H1 (cell line): ENCODE results near the gene ADAMTS13. TPM values are rescaled to one million over a fixed set of nuclear protein-coding genes. Genes with fewer than 3 reads are reported as not detected.

Experiments
- CTCF ChIA-PET: fragments of 300-600 bp; sonication (Branson Sonifier 250); formaldehyde crosslinking; loops from one replicate; lab custom pipeline; 2021; ENCODE audit not compliant: partially characterized antibody; lab: Charles Lee
- POLR2A ChIA-PET: fragments of 300-600 bp; sonication (Branson Sonifier 250); formaldehyde crosslinking; loops from one replicate; lab custom pipeline; 2021; ENCODE audit warnings: inconsistent platforms; ENCODE audit not compliant: partially characterized antibody; lab: Charles Lee
- DNase-seq, 2 experiments: peaks; one replicate each; pipeline versions ENCODE4 v3.0.0 to v3.0.0-alpha.2; 2010 to 2022; ENCODE audit warnings: low spot score in 2 of 2, low read depth in 1 of 2, mixed read lengths in 1 of 2
- FAIRE-seq: peaks from 2 replicates; lab custom pipeline; 2011; peaks lifted over from hg19 to GRCh38; lab: Jason Lieb, UNC
- H2AFZ ChIP-seq: 2 replicates; pipeline ENCODE4 v1.8.1; 2012; ENCODE audit warnings: low read length, inconsistent platforms
- H2AK5ac ChIP-seq: 2 replicates; pipeline ENCODE4 v1.6.1; 2013; ENCODE audit warnings: low read depth, low read length
- H2BK120ac ChIP-seq: replicated peaks from 2 replicates; pipeline ENCODE3; 2013; ENCODE audit warnings: low read depth, low read length, inconsistent platforms
- H2BK12ac ChIP-seq: 2 replicates; pipeline ENCODE4 v1.6.1; 2013; ENCODE audit warnings: low read depth, low read length
- H2BK15ac ChIP-seq: 2 replicates; pipeline ENCODE4 v1.6.1; 2013; ENCODE audit warnings: low read length
- H2BK20ac ChIP-seq: 2 replicates; pipeline ENCODE4 v1.6.1; 2013; ENCODE audit warnings: low read length
- H2BK5ac ChIP-seq: 2 replicates; pipeline ENCODE4 v1.6.1; 2013; ENCODE audit warnings: low read depth, low read length
- H3K14ac ChIP-seq: 2 replicates; pipeline ENCODE4 v1.6.1; 2013; ENCODE audit warnings: inconsistent platforms; ENCODE audit not compliant: insufficient read length
- H3K18ac ChIP-seq: 2 replicates; pipeline ENCODE4 v1.6.1; 2013; ENCODE audit warnings: low read length; ENCODE audit errors: extremely low read depth
- H3K23ac ChIP-seq: 2 replicates; pipeline ENCODE4 v1.6.1; 2013; ENCODE audit warnings: inconsistent platforms; ENCODE audit not compliant: insufficient read length
- H3K23me2 ChIP-seq: 2 replicates; pipeline ENCODE4 v1.6.1; 2013; ENCODE audit warnings: low read depth, low read length
- H3K27ac ChIP-seq: 2 replicates; pipeline ENCODE4 v1.6.1; 2011; ENCODE audit warnings: low read depth, low read length, inconsistent platforms
- H3K27me3 ChIP-seq, 4 experiments: replicated peaks in 1 of 4; 1 replicate in 1 of 4; 2 replicates in 3 of 4; pipeline versions ENCODE4 v1.6.1 to v1.8.1; 2011 to 2013; ENCODE audit warnings: low read length in 3 of 4, mild to moderate bottlenecking in 3 of 4, inconsistent platforms in 2 of 4, mixed read lengths in 2 of 4, moderate library complexity in 1 of 4; ENCODE audit not compliant: control insufficient read depth in 3 of 4, insufficient read depth in 3 of 4; ENCODE audit errors: extremely low read depth in 1 of 4
- H3K36me3 ChIP-seq, 4 experiments: 2 replicates each; pipeline versions ENCODE4 v1.6.1 to v1.8.1; 2011 to 2013; ENCODE audit warnings: mild to moderate bottlenecking in 4 of 4, low read length in 3 of 4, moderate library complexity in 2 of 4, control low read depth in 1 of 4, inconsistent platforms in 1 of 4; ENCODE audit not compliant: insufficient read depth in 4 of 4, control insufficient read depth in 2 of 4
- H3K4ac ChIP-seq: replicated peaks from 2 replicates; pipeline ENCODE3; 2013; ENCODE audit warnings: low read length, low read depth, mixed read lengths, inconsistent platforms; ENCODE audit not compliant: insufficient read length
- H3K4me1 ChIP-seq, 4 experiments: replicated peaks in 1 of 4; 1 replicate in 1 of 4; 2 replicates in 3 of 4; pipeline versions ENCODE4 v1.6.1 to v1.8.1; 2011 to 2013; ENCODE audit warnings: low read length in 3 of 4, inconsistent platforms in 2 of 4, mixed read lengths in 1 of 4; ENCODE audit not compliant: insufficient read depth in 4 of 4, control insufficient read depth in 3 of 4
- H3K4me2 ChIP-seq, 2 experiments: 2 replicates each; pipeline versions ENCODE4 v1.6.1 to v1.8.1; 2011 to 2013; ENCODE audit warnings: low read depth in 2 of 2, low read length in 2 of 2, control low read depth in 1 of 2, inconsistent platforms in 1 of 2, mild to moderate bottlenecking in 1 of 2; ENCODE audit not compliant: insufficient read depth in 1 of 2
- H3K4me3 ChIP-seq, 4 experiments: fragments of 200-600, 300-600 bp in 1 of 4; sonication (generic), shearing (Covaris generic), sonication (Bioruptor Twin) in 1 of 4; 2 replicates each; pipeline versions ENCODE4 v1.5.1 to v1.8.1; 2011 to 2016; ENCODE audit warnings: low read length in 4 of 4, low read depth in 3 of 4, control low read depth in 2 of 4, inconsistent platforms in 2 of 4, mild to moderate bottlenecking in 2 of 4, mixed read lengths in 1 of 4, moderate library complexity in 1 of 4; ENCODE audit not compliant: insufficient read depth in 2 of 4; ENCODE audit errors: extremely low read depth in 1 of 4
- H3K56ac ChIP-seq: replicated peaks from 2 replicates; pipeline ENCODE3; 2013; ENCODE audit warnings: low read depth, mild to moderate bottlenecking, mixed read lengths, low read length, inconsistent platforms; ENCODE audit not compliant: insufficient read length
- H3K79me1 ChIP-seq: 2 replicates; pipeline ENCODE4 v1.6.1; 2013; ENCODE audit warnings: low read depth, low read length, control low read depth
- H3K79me2 ChIP-seq, 2 experiments: 2 replicates each; pipeline versions ENCODE4 v1.6.1 to v1.8.1; 2012 to 2013; ENCODE audit warnings: low read length in 2 of 2, mild to moderate bottlenecking in 2 of 2, inconsistent platforms in 1 of 2; ENCODE audit not compliant: insufficient read depth in 2 of 2, control insufficient read depth in 1 of 2
- H3K9ac ChIP-seq, 4 experiments: replicated peaks in 1 of 4; 1 replicate in 1 of 4; 2 replicates in 3 of 4; pipeline versions ENCODE4 v1.6.1 to v1.8.1; 2011 to 2013; ENCODE audit warnings: low read depth in 3 of 4, low read length in 3 of 4, control low read depth in 2 of 4, mild to moderate bottlenecking in 2 of 4, moderate library complexity in 2 of 4, inconsistent platforms in 1 of 4; ENCODE audit errors: extremely low read depth in 1 of 4
- H3K9me3 ChIP-seq, 2 experiments: 2 replicates each; pipeline versions ENCODE4 v1.6.1 to v1.8.1; 2012 to 2013; ENCODE audit warnings: mild to moderate bottlenecking in 2 of 2, moderate library complexity in 2 of 2, control low read depth in 1 of 2, inconsistent platforms in 1 of 2, low read depth in 1 of 2, low read length in 1 of 2, mixed read lengths in 1 of 2; ENCODE audit not compliant: insufficient read depth in 2 of 2
- H4K20me1 ChIP-seq, 2 experiments: replicated peaks in 1 of 2; 2 replicates each; pipeline versions ENCODE3 to v1.8.1; 2011 to 2013; ENCODE audit warnings: inconsistent platforms in 2 of 2, low read length in 2 of 2, mild to moderate bottlenecking in 1 of 2; ENCODE audit not compliant: insufficient read depth in 2 of 2, control insufficient read depth in 1 of 2
- H4K5ac ChIP-seq: 2 replicates; pipeline ENCODE4 v1.6.1; 2013; ENCODE audit warnings: low read length, low read depth, mixed read lengths, inconsistent platforms; ENCODE audit not compliant: insufficient read length
- H4K8ac ChIP-seq: 2 replicates; pipeline ENCODE4 v1.8.0; 2013; ENCODE audit warnings: mild to moderate bottlenecking, moderate library complexity, low read length, inconsistent platforms; ENCODE audit not compliant: insufficient read depth; ENCODE audit errors: extremely low read depth
- H4K91ac ChIP-seq: replicated peaks from 2 replicates; pipeline ENCODE3; 2013; ENCODE audit warnings: low read length, mixed read lengths, inconsistent platforms; ENCODE audit not compliant: insufficient read length
- BCL11A ChIP-seq, 2 experiments: IDR thresholded peaks; one replicate each; pipeline ENCODE4 v1.6.1; 2011; ENCODE audit warnings: low read depth in 2 of 2, low read length in 2 of 2, mild to moderate bottlenecking in 2 of 2
- CEBPB ChIP-seq: IDR thresholded peaks from 2 replicates; pipeline ENCODE4 v1.6.1; 2012; ENCODE audit warnings: low read depth, low read length
- EP300 ChIP-seq, 2 experiments: IDR thresholded peaks; 1 replicate in 1 of 2; 2 replicates in 1 of 2; pipeline ENCODE4 v1.6.1; 2011 to 2012; ENCODE audit warnings: low read depth in 2 of 2, low read length in 2 of 2, mild to moderate bottlenecking in 2 of 2, borderline replicate concordance in 1 of 2, inconsistent platforms in 1 of 2, moderate library complexity in 1 of 2
- JUND ChIP-seq: IDR thresholded peaks from 2 replicates; pipeline ENCODE4 v1.6.1; 2011; ENCODE audit warnings: mild to moderate bottlenecking, improper control_type of control experiment, low read length
- KDM1A ChIP-seq: fragments of 200-600, 300-600 bp; sonication (generic); IDR thresholded peaks from 2 replicates; pipeline ENCODE4 v1.7.1; 2016; ENCODE audit warnings: mild to moderate bottlenecking, low read length, borderline replicate concordance
- KDM5A ChIP-seq: fragments of 200-600 bp; IDR thresholded peaks from 2 replicates; pipeline ENCODE4 v1.7.1; 2012; ENCODE audit warnings: mild to moderate bottlenecking, low read length, inconsistent platforms, mixed read lengths
- MAFK ChIP-seq: IDR thresholded peaks from 2 replicates; pipeline ENCODE4 v1.6.1; 2012; ENCODE audit warnings: low read depth, mild to moderate bottlenecking, improper control_type of control experiment, low read length
- POU5F1 ChIP-seq: IDR thresholded peaks from 2 replicates; pipeline ENCODE4 v1.6.1; 2011; ENCODE audit warnings: low read depth, mild to moderate bottlenecking, low read length, moderate library complexity
- RBBP5 ChIP-seq: IDR thresholded peaks from 2 replicates; pipeline ENCODE4 v1.7.1; 2012; ENCODE audit warnings: low read depth, mild to moderate bottlenecking, inconsistent platforms, low read length, moderate library complexity, borderline replicate concordance
- SIRT6 ChIP-seq: IDR thresholded peaks from one replicate; pipeline ENCODE4 v1.7.1; 2012; ENCODE audit warnings: low read length, inconsistent platforms
- SP1 ChIP-seq: IDR thresholded peaks from 2 replicates; pipeline ENCODE4 v1.6.1; 2011; ENCODE audit warnings: low read depth, low read length
- TBP ChIP-seq: IDR thresholded peaks from 2 replicates; pipeline ENCODE4 v1.6.1; 2011; ENCODE audit warnings: low read depth, low read length, improper control_type of control experiment
- TCF12 ChIP-seq: IDR thresholded peaks from 2 replicates; pipeline ENCODE4 v1.6.1; 2011; ENCODE audit warnings: low read depth, mild to moderate bottlenecking, low read length
- WGBS, 2 experiments: shearing (Covaris generic) in 1 of 2; methylation state at CpG; one replicate each; pipeline versions ENCODE4 v1.1.6 to v1.1.7; 2013 to 2015; ENCODE audit warnings: low lambda C conversion rate in 2 of 2, mixed read lengths in 2 of 2, inconsistent platforms in 1 of 2, low coverage in 1 of 2, missing lambda C conversion rate in 1 of 2; ENCODE audit not compliant: insufficient replicate concordance in 2 of 2, insufficient coverage in 1 of 2, insufficient read length in 1 of 2; ENCODE audit errors: extremely low coverage in 1 of 2, missing lambda C conversion rate in 1 of 2; 5-methylcytosine and 5-hydroxymethylcytosine counted together
- polyA plus RNA-seq, 7 experiments: library from polyadenylated mRNA; depleted of rRNA in 3 of 7; stranded (reverse) in 5 of 7; unstranded in 2 of 7; fragments of >200 nt in 5 of 7; fragments of 200-250 nt in 2 of 7; gene quantifications; 1 replicate in 5 of 7; 2 replicates in 1 of 7; 4 replicates in 1 of 7; pipeline versions ENCODE4 v1.2.1 to v1.2.3, GENCODE V29; 2011 to 2013; ENCODE audit warnings: missing spikeins in 2 of 7, mixed read lengths in 2 of 7
- total RNA-seq: library from RNA; stranded (reverse); fragmentation: NEBNext Ultra II Directional; extraction: Animal tissue kit (Norgen Biotek cat#: 25700); gene quantifications from 2 replicates; pipeline ENCODE4 v1.2.1, GENCODE V29; 2021

ADAMTS13 gene
- total and polyA plus RNA-seq, 2 of the 8 experiments (the other 6 are each of a cell fraction or from before 2014, with no cell fraction given): 4.4 to 5.8 TPM

DNA sequence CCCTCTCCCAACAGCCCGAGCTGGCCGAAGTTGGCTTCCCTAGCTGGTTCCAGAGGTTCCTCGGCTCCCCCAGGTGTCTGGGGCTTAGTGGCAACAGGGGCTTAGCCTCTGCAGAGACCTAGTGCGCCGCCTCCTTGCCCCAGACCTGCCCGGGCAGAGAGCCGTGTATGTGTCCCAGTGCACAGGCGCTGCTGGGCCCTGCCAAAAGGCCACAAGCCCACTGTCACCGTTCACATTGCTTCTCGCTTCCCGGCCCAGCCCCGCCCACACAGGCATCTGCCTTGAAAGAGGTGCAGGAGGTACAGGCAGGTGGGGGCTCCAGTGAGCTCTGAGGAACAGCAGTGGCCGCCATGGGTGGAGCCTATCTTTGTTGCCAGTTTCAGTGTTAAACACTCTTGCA, 35.1 kb downstream of the ADAMTS13 start:
- Histone ChIP-seq H3K4ac (no peak overlapping the region), H3K23me2 (peaks cover 7% of the 10 kb centered on the region; the same call in 1 of the 2 replicates), H4K91ac (no peak overlapping the region), H3K27ac (no peak overlapping the region; the same call in 1 of the 2 replicates), H4K8ac (no peak overlapping the region), H3K4me2 (no peak overlapping the region), H3K56ac (no peak overlapping the region), H3K79me2 (peaks cover 0 to 9% of the 10 kb centered on the region in 2 experiments; a peak in 2 of 4 replicates), H3K14ac (no peak overlapping the region), H3K27me3 (no peaks in the 10 kb centered on the region; a peak in 2 of 7 replicates), H3K18ac (no peak overlapping the region), H2BK120ac (no peak overlapping the region), H2BK5ac (peak overlapping the region; percentile 9; the same call in 1 of the 2 replicates), H3K9me3 (no peaks in the 10 kb centered on the region), H3K36me3 (no peaks in the 10 kb centered on the region), H2AFZ (no peak overlapping the region), H3K79me1 (peaks cover 7% of the 10 kb centered on the region; the same call in 1 of the 2 replicates), H2AK5ac (peak overlapping the region; percentile 65; the same call in 1 of the 2 replicates), H3K4me3 (no peak overlapping the region), H4K5ac (no peak overlapping the region), H2BK15ac (no peak overlapping the region), H3K4me1 (peaks cover 2 to 13% (median 11%) of the 10 kb centered on the region in 4 experiments), H2BK12ac (peak overlapping the region; percentile 80; the same call in 1 of the 2 replicates), H3K23ac (no peak overlapping the region), H3K9ac (no peak overlapping the region), H2BK20ac (0 out of 2 replicates have a peak overlapping the region, but pooled peaks have one; percentile 61), H4K20me1 (peaks cover 0 to 2% of the 10 kb centered on the region in 2 experiments)
- FAIRE-seq (no peak), DNase-seq (no peak)
- POLR2A ChIA-PET: no interaction called here
- CTCF ChIA-PET: interaction anchor here (0.9 to 6.9 kb wide), 14 partner anchors 9 to 269 kb away, joined by 3 to 64 read pairs (median 4); partner anchors contain the start of gene SLC2A6
- 87% methylated on average over 13 of the region's 13 CpGs; no CpG with 5 or more reads in 1 of the 2 experiments for whole genome bisulfite sequencing, 2 experiments
- TF ChIP-seq EP300 (IDR thresholded peaks at IDR 0.05; ENCODE audit: borderline replicate concordance in 1 of 2, low read depth in 2 of 2, low read length in 2 of 2) (no peak), TBP (no peak), TCF12 (no peak), POU5F1 (no peak), JUND (no peak), MAFK (no peak), RBBP5 (no peak), SP1 (no peak), SIRT6 (no peak), CEBPB (no peak), BCL11A (IDR thresholded peaks at IDR 0.05; ENCODE audit: low read depth in 2 of 2, low read length in 2 of 2) (no peak), KDM1A (no peak), KDM5A (no peak)
